Activated CD4-positive, CD25-positive, alpha-beta regulatory T cell treated with anti-CD3 and anti-CD28 coated beads, Interleukin-2, amount 50 U/mL, for 72 hours (primary cell): ENCODE results near the gene PGAM2.

Source experiments
- DNase-seq: peaks from one replicate; pipeline ENCODE4 v3.0.0; 2021

PGAM2 gene

GRCh38 chr7:44082541-44083207 lies 17.3 kb upstream of the PGAM2 start:
- peak; percentile 97 for DNase-seq

DNA sequence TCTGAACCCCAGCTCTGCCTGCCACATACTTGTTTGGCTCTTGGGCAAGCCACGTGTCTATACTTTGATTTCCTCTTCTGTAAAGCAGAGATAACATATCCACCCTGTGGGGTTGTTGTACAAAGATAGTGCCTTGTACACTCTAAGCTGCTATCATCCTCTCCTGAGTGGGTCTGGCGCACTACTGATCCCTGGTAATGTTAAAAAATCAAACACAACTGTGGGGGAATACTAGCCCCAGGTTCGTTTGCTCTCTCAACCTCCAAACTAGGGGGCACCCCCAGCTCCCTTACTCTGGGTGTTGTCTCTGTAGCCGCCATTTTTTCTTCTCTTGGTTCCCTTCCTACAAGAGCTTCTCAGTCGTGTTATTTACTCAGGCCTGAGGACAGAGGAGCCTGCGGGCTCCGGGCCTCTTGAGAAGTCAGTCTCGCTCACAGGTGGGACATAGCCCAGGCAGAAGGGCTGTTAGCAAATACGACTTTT lies 15.9 kb upstream of the PGAM2 start:
- DNase-seq = no peak

DNA sequence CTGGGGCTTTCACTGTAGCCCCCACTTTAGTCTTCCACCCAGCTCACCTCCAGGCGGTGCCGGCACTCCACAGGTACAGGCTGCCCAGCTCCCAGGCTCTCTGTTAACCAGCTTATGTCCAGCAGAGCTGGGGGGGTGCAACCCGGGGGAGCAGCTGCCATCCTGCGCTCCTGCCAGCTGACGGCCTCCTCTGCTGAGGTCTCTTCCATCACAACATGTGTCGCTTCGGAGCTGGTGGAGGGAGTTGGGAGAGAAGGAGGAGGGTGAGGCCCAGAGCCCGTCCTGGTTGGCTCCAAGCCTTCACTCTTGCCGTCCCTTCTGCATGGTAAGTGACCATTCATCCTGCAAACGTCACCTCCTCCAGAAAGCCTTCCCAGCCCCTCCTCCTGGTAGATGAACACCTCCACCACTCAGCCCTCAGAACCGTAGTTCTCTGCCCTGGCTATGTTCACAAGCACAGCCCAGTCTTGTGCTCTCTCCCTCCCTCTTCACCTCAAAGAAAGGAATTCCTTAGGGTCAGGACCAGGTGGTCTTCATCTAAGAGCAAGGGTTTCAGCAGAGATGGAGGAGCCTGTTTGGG lies 15.4 kb upstream of the PGAM2 start:
- no peak for DNase-seq

- DNase-seq = no peak
Observed at GRCh38 chr7:44080118-44080517, 14.8 kb upstream of the PGAM2 start.

DNA sequence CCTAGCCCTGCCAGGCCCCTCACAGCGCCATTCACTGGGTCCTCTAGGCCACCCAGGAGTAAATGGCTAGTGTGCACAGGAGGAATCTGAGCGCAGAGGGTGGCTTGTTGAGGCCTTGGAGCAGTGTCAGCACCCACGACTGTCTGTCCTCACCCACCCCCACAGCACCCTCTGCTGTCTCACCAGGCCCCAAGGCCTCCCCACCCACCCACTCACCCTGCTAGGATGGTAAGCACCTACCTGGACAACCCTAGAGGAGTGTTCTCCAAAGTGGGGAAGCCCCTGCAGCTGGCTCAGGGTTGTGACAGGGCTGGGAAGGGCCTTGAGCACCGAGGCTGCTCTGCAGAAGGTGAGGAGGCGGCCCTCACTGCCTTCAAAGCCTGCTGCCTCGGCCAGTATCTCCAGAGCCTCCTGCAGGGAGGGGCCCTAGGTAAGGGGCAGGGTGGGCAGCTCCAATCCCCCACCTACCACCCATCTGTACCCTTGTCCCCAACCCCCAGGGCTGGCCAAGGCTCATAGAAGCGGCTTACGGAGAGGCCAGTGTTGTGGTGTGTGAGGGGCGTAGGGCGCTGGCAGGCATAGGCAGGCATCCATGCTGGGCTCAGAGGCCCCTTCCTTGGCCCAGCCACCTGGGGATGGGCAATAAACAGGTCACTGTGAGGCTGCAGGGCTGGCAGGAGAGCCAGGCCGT lies 14.1 kb upstream of the PGAM2 start:
- DNase-seq = no peak

GRCh38 chr7:44078521-44078920 lies 13.2 kb upstream of the PGAM2 start:
- DNase-seq = no peak

DNA sequence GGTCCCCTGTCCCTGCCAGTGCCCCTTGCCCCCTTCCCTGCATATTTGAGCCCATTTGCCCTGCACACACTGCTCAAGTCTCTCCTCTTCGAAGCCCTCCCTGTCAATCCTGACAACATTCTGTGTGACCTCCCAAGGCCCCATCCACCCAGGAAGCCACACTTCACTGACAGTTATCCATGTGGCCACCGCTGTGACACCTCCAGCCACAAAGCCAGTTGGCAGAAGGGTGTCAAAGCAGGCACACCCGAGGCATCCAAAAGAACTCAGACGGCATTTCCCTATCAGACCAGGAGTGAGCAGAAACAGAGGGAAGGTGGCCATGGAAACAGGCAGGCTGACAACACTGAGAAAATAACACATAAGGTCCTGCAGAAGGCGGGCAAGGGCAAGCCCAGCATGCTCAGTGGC lies 12.3 kb upstream of the PGAM2 start:
- DNase-seq = no peak

DNA sequence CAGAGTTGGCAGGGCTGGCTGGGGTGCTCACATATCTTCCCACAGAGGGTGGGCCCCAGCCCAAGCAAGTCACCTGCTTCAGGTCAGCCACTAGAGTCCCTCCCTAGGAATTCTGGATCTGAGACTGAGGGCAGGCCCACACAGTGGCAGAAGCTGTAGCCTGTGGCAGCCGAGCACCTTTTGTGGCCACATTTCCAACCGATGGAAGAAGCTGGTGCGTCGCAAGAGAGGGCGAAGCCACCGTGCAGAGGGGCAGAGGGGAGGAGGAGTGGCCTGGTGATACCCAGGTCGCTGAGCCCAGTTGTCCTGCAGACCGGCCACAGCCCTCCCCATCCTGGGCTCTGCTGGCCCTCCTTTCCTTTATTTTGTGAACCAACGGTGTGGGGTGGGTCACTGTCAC lies 11.7 kb upstream of the PGAM2 start:
- DNase-seq = no peak

- DNase-seq = no peak
Observed at GRCh38 chr7:44076101-44076895, 10.9 kb upstream of the PGAM2 start.

- no peak for DNase-seq
Observed at GRCh38 chr7:44075296-44076075, 10.1 kb upstream of the PGAM2 start.

DNA sequence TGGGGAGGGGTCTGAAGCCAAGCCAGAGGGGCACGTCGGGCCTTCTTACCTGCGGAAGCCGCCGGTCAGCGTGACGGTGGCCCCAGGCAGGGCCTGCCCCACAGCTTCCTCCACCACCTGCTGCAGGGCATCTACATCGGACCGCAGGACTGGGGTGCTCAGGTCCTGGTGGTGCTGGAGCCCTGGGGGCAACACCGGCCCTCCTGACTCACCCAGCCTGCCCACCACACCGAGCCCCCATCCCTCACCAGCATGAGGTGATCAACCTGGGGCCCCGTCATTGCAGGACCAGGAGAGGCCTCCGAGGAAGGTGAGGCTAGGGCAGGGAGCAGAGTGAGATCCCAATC lies 9.0 kb upstream of the PGAM2 start:
- no peak for DNase-seq

DNA sequence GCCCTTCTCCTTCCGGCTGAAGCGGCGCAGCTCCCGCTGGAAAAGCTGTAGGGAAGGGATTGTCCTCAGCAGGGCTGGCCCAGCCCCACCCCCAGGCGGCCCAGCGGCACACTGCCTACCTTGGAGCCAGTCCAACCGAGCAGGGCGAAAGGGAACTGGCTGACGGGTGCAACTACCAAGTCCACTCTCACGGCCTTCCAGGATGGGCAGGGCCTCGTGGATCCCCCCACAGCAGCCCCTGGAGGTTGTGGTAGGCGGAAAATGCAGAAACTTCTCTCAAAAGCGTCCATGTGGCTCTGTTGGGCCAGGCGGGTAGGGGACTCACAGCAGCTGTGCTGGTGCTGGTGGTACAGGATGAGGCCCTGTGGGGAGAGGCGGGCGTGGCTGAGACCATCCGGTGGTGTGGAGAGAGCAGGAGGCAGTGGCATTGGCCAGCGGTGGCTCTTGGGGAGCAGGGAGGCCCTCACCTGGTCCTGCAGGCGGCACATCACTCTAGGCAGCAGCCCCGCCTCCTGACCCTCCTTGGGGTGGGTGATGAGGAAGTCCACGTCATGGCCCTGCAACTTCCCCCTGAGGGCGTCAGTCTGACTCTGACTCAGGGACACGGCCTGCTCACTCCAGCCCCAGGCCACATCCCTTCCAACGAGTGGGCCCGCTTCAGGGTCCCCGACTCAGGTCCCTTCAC lies 8.4 kb upstream of the PGAM2 start:
- no peak for DNase-seq

GRCh38 chr7:44072364-44073231 lies 7.2 kb upstream of the PGAM2 start:
- no peak for DNase-seq

DNA sequence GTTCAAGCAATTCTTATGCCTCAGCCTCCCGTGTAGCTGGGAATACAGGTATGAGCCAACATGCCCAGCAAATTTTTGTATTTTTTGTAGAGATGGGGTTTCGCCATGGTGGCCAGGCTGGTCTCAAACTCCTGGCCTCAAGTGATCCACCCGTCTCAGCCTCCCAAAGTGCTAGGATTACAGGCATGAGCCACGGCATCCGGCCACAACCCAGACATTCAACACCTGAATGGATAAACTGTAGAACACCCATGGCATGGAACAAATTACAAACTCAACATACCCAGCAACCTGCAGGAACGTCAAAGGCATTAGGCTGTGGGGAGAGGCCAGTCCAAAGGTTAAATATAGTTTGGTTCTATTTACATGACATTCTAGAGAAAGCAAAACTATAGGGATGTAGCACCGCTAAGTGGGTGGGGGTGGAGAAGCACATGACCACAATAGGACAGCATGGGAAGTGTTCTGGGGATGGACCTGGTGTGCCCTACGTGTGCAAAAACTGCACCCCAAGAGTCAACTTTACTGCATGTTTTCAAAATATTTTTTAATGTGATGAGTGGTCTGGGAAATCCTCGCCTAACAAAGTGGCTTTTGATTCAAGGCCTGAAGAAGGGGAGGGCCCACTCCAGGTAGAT lies 6.5 kb upstream of the PGAM2 start:
- DNase-seq = no peak

- no peak for DNase-seq
Observed at GRCh38 chr7:44068054-44068453, 2.7 kb upstream of the PGAM2 start.

DNA sequence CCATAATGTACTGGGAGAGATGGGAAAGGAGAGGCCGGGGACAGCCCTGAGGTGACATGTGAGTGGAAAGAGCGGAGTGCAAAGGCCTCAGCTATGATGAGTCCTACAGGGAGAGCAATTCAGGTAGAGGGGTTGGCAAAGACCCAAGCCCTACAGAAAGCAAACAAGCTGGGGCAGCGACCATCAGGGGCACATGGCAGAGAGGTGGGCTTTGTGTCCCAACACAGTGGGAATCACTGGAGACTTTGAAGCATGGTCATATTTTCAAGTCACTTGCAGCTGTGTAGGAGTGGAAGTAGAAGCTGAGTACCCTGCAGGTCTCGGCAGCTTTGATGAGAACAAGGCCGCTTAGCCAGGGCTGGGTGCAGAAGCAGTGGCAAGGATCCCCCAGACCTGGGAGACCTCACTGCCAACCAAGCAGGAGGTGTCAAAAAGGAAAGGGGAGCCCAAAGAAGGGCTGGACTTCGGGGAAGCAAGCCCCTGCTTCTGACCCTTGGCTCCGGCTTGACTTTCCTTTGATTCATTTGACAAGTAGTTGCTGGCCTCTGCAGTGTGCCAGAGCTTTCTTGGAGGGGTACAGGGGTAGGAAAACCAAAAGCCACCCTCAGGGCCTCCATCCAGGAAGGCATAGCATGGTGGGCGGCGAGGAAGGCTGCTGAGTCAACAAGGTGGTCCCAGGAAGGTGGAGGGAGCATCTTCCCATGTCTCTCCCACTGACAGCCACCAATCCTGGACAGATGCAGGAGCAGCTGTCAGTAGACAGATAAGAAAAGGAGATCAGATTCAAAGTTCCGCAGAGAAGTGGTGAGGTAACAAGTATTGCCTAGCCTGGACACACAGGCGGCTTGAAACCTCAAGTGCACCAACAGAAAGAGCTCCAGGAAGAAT lies 1.9 kb upstream of the PGAM2 start:
- DNase-seq = no peak

- no peak for DNase-seq
Observed at GRCh38 chr7:44066494-44067063, 1.2 kb upstream of the PGAM2 start.

DNA sequence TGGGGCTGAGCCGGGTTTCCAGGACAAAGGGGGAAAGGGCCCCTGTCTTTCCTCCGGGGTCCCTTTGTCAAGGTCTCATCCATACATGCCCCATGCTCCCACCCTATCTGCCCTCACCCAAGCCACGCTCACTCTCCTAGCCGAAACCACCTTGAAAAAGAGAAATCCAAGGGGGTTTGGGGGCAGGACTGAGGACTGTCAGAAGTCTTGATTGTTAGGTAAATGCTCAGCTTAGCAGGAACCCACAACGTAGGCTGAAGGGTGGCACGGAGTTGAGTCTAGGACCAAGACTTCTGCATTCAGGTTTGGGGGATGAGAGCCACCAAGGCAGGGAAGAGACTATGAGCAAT lies 719 bp upstream of the PGAM2 start:
- no peak for DNase-seq

DNA sequence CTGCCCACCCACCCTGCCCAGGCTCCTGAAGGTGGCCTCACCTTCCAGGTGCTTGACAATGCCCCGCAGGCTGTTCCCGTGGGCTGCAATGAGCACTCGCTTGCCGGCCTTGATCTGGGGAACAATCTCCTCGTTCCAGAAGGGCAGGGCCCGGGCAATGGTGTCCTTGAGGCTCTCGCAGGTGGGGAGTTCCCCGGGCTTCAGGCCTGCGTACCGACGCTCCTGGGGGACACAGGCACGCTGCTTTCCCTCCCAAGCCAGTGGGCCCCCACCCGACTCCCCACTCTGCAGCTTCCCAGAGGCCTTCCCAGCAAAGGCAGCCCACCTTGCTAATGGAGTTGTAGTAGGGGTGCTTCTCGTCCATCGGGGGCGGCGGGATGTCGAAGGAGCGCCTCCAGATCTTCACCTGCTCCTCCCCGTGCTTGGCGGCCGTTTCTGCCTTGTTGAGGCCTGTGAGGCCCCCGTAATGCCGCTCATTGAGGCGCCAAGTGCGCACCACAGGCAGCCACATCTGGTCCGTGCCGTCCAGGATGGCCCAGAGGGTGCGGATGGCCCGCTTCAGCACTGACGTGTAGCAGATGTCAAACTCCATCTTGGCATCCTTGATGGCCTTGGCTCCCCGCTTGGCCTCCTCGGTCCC lies 456 bp downstream of the PGAM2 start:
- peak; percentile 35 for DNase-seq
